ENCODE results near the gene LHFPL6. TPM values are rescaled to one million over a fixed set of nuclear protein-coding genes. Genes with fewer than 3 reads are reported as not detected.

LHFPL6 gene
- polyA plus RNA-seq, 5 donors = 83.3 to 103 (median 92.4) TPM

DNA sequence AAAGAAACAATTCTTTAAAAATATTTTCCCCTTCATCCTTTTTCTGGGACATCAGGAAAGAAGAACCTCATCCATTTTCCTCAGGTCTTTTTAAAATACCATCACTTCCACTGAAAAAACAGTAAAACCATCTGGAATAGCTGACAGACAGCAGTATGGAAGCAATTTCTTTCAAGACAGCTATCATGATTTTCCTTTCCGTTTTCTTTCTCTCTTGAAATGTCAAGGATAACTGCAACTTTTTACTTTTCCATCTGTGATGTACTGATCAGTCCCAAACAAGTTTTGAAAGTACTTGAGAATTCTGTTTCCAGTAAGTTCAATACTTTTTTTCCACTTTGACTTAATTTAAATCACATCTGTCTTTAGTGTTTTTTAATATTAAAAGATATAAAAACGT, 211.2 kb downstream of the LHFPL6 start:
- no peak for DNase-seq

DNA sequence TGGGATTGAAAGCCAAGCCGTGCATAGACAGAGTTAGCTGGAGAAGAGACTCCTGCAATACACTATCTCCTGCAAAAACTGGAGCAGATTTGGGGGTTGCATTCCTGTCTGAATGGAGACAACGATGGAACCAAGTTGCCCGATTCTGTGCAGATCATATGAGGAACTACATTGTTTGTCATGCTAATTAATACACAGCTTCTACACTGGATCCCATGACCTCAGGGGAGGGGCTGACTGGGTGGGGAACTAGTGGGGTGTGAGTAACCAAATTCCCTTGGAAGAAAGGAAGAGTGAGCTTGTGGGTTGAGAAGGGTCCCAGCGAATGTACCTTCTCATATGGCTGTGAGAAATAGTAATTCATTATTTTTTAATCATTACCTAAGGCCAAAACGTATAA, 214.0 kb downstream of the LHFPL6 start:
- no peak for DNase-seq

DNA sequence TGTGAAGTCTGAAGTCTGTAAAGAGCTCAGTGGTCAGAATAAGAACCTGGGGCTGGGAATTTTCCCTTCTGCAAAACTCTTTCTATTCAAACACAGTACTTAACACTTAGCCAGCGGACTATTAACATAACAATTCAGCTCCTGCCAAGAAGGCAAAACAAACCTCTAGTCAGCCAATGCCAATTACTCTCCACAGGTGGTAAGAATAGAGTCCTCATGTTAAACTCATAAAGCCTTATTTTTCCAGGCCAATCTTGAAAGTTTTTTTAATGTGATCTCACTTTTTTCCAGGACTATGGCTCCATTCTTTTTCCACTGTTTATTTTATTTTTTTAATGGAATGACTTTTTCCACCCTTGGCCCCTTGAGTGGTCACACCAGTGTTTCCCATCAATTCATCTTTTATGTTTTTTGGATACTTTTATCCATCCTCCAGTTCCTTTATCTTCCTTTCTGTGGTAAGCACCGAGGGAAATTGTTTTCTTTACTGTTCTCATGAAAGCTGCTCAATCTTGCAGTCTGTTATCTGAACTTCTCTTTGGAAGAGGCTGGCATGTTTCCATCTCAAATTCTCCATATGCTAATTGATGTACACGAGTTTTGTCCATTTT, 217.3 kb downstream of the LHFPL6 start:
- DNase-seq = no peak

DNA sequence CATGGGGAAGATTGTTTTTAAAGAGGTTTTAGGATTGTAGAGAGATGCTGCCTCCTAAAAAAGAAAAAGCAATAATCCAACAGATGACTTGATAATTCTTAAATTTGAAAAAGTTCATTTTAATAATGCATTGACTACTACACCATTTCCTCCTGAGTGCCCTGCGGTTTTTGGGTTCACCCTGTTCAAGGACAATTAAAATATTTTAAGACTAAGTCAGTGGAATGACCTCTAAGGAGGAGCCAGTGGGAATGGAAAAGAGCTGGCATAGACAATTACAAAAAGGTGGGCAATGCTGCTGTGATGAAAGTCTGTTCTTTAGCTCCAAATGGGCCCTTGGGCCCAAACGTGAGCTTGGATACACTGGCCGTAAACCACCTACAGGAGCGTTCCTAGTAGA, 217.8 kb downstream of the LHFPL6 start:
- no peak for DNase-seq

DNA sequence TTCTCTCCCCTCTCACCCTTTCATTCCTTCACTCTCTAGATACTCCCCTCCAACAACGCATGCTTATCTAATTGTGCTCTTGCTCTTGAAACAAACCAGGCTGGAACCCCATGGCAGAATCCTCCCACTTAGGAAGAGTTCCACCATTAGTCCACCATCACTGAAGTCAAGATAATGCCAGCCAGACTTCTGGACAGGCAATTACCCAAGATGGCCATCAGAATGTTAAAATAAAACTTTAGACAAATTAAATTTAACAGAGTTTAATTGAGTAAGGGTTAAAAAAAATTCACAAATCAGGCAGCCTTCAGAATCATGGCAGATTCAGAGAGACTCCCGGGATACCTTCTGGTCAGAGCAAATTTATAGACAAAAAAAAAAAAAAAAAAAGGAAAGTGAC, 221.5 kb downstream of the LHFPL6 start:
- no peak for DNase-seq

DNA sequence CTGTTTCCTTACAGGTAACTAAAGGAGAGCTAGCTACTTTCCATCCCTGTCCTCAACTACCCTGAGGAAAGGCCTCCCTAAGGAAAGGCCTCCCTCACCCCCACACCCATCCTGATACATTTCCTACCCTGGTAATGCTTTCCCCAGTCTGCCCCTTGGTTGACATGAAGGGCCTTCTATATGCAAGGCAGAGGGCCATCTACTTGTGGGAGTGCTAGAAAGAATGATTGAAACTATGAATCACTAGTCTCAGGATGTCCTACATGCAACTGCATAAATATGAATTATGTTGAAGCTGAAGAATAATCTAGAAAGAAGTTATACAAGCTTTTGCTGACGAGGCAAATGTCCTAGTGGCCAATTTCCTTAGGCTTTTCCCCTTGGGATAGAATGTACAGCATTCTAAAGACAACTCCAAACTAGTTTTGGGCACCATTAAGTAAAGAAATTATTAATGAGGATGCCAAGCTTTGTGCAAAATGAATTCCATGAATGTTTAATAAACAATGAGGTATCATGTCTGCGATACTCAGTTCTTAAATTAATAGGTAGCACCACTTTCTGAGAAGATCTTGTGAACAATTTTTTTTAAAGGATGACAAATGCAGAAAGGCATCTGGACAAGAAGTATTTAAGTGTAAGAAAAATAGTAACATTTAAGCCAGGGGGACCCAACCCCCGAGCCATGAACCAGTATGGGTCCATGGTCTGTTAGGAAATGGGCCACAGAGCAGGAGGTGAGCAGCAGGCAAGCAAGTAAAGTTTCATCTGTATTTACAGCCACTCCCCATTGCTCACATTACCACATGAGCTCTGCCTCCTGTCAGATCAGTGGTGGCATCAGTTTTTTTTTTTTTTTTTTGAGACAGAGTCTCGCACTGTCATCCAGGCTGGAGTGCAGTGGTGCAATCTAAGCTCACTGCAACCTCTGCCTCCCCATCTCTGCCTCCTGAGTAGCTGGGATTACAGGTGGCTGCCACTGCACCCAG, 223.0 kb downstream of the LHFPL6 start:
- DNase-seq = no peak

DNA sequence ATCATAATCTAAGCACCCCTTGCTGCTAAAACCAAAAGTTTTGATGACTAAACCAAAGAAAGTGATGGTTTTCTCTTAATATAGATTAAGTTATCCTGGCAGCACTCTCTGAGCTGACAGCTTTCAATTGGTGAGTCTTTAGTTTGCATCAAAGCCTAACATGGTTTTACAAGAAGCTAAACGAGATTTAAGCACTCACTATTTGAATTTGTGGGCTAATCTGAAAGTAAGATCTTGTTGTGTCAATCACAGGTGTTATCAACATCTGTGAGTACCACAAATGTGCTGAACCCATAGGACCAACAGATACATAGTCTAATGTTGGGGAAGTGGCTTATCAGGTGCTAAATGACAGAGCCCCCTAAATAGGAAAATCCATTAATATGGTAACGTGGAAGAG, 223.9 kb downstream of the LHFPL6 start:
- DNase-seq = no peak

DNA sequence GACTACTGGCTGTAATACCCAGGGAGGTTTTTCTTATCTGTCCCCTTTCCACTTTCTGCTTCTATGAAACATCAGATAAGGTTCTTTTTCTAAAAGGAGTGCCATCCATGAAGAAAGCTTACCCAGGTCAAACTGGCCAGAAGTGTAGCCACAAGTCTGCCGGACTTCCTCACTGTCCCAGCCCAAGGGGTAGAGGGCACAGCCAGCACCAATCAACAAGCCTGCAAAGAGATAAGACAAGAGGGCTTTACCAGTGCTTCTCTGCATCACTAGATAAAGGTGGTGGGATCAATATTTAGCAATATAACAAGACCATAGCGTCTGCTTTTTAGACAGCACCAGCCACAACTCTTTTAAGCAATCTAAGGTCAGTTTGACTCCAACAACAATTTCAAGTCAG, 224.7 kb downstream of the LHFPL6 start:
- no peak for DNase-seq

DNA sequence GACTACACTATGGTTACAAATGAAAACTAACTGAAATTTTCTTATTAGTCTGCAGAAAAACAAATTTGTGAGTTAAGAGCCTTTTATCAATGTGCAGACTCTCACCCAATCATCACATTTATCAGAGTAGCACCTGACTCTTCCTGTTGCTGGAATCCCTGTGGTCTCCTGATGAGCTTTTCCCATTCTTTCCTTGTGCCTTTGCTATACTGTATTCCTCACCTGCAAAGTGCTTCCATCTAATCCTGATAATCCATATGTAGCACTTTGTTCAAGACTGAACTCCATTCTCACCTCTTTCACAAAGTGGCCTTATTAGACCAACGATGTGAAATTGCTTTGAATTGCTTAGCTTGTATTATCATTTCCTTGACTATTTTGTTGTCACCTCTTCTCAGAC, 225.3 kb downstream of the LHFPL6 start:
- DNase-seq = no peak

DNA sequence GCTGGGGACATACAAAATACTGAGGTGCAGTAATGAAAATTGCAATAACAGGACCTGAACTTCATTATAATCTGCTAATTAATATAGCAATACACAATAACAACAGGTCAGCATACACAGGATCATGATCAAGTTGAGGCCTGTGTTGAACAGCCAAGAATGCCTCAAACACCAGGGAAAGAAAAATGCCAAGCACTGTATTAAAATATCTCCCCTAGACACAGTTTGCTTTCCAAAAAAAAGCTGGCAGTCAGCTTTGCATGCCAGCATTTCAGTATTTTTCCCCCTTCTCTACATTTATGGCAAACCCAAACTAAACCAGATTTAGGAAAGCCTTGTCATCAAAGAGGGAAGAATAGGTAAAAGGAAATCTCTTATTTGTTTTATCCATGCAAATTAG, 226.9 kb downstream of the LHFPL6 start:
- no peak for DNase-seq

DNA sequence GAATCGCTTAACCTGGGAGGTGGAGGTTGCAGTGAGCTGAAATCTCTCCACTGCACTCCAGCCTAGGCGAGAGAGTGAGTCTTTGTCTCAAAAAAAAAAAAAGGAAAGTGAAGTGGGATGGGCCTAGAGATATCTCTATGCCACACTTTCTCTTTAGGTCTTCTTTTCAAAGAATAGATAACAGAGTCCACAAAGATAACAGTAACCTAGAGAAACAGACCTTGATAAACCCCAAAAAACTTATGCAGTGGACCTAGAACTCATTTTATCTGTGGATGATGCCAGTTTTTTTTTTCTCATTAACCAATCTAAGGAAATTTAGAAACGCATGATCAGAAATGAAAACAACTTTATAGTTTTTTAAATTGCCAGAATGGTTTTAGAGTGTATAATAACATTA, 227.4 kb downstream of the LHFPL6 start:
- no peak for DNase-seq

DNA sequence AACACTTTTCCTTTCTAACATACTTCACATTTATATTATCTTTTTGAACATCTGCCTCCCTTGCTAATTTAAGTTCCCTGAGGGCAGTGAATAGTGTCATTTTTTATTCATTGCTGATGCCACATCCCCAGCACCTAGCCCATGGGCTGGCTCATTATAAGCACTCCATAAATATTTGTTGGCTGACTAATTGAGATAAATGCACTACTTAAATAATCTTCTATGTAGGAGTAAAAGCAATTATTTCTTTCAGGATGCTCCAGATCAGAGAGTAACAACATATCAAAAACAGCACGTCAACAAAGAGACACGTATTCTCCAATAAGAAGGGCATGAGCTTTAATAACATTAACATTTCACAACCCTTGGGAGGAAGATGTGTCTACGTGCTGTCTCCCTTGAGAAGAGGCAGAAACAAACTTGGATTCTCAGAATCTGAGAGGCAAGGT, 228.2 kb downstream of the LHFPL6 start:
- no peak for DNase-seq

DNA sequence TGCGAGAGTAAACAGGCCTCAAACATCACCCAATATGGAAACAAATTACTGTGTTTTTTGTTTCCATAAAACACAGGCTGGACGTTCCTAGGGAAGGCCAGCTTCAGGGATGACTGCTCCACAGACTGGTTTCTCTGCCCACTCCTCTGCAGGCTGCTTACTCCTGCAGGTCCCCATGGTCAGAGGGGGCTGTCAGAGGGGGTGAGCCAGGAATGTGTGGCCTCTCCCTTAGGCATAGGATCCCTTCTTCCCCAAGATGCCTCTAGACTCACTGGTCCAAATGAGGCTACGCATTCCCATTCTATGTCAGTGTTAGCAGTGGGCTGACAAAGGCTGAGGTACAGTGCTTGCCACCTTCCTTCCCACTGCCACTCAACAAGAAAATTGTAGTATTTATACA, 229.8 kb downstream of the LHFPL6 start:
- no peak for DNase-seq

DNA sequence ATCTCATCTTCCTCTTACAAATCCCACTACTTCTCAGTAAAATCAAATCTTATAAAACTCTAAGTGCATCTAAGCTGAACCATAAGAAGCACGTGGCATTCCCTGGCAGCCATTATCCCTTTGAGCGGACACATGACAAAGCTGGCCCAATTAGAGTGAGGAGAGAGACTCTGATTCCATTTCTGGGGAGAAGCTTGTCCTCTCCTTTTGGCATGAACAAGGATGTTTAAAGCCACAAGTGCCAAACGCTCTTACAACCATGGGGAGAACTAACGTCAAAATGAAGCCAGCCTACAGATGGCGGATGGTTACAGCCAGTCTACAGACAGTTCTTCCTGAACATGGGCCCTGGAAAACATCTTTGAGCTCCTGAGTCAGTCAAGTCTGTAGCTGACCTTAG, 231.3 kb downstream of the LHFPL6 start:
- DNase-seq = no peak

DNA sequence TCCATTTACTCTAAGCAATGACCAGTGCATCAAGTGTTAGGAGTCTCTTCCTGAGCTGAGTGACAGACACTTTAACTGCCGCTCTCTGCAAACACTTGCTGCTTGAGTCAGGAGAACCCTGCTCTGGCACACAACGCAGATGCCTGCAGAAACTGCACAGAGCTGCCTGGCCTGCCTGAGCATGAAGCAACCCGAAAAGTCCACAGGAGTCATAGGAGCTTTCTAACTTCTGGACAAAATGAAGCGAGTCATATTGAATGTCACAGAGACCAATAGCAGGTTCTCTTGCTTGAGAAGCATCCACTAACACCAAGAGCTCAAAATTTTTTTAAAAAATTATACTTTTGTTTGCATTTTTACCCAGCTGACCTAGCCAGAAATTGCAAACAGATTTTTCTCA, 232.4 kb downstream of the LHFPL6 start:
- DNase-seq = no peak

DNA sequence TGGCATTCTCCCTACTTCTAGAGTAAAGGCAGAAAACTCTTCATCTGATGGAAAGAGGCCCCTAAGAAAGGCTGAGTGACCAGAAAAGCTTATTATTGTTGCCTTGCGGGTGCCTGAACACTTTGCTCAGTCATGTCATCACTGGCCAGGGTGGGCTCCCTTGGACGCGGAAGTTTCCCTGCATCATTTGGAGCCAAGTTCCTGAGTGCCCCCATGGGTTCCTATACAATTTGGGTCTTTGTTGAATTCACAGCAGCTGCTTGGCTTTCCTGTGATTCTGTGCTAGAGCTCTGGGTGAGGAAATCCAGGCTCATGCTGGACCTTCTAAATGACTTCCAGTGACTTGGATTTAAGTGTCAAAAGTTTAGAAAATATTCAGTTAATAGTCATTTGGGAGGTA, 232.9 kb downstream of the LHFPL6 start:
- DNase-seq = no peak

DNA sequence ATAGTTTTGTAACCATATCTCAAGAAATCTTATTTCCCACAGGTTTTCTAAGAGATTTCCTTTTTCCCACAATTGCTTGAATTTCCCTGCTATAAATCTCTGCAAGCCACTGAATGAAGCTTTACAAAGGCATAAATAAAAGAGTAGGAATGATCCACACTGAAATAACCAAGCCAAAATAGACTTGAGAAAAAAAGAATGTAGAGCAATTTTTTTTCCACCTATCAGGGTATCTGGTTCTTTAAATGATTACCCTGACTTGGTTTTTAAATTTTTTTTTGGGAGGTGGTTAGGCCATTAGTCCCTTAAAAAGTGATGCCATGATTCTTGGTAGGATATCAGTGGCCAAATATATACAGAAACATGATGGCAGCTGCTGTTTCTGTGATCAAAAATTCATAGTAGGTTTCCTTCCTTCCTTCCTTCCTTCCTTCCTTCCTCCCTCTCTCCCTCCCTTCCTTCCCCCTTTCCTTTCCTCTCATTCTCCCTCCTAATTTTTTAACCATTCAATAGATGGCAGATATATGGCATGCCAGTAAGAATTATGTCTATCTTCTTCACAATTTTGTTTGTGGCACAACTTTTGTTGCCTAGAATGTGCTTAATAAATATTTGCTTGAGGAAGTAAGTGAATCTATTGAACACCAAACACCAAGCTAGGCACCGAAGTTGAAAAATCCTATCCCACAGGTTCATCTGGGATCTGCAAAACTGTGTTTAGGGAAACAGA, 233.7 kb downstream of the LHFPL6 start:
- DNase-seq = no peak

DNA sequence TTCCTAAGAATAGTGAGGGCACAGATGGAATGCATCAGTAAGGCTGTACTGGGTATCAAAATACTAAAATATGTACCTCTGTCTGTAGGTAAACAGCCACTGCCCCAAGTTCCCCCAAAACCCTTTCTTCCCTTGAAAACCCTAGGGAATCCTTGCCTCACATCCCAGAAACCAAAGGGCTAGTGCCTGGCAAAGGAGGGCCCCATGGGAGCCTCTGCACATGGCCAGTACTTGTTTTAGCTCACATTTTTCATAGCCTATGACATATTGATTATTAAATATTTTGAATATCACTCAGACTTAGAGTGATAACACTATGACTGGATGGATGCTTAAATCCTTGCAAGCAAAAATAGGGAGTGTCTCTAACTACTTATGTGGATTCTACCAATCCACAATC, 237.1 kb downstream of the LHFPL6 start:
- no peak for DNase-seq

DNA sequence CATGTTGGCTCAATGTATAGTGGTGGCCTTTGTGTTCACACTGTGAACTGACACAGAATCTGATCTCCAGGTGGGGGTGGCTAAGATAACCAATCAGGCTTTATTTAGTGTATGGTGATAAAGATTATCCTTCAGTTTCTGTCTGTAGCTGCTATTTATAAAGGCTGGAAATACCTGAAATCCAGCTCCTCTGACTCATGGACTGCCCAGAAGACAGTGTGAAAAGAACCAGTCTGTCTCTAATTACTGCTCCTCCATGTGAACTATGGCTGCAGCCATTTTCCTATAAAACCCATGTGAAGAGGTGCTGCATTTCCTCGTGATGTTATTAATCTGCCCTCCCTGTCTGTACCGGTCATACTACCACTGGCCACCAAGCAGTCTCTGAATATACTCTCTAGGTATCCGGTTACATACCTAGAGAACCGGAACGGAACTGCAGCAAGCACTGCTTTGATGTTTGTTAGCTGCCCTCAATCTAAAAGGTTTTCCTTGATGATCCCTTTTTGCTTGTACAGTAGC, 238.0 kb downstream of the LHFPL6 start:
- no peak for DNase-seq

DNA sequence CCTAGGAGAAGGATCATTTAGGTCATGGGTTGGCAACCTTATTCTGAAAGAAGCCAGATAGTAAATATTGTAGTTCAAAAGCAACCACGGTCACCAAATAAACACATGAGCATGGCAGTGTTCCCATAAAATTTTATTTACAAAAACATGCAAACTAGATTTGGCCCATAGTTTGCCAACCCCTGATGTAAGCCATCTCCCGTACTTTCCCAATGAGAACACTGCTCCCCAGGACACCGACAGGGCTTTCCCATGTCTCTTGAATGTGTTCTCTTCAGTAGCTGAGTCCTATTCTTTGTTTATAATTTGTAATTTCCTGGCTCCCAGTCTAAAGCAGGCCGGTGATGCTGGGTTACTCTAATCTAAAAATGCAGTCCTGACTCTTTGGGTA, 239.6 kb downstream of the LHFPL6 start:
- DNase-seq = no peak

DNA sequence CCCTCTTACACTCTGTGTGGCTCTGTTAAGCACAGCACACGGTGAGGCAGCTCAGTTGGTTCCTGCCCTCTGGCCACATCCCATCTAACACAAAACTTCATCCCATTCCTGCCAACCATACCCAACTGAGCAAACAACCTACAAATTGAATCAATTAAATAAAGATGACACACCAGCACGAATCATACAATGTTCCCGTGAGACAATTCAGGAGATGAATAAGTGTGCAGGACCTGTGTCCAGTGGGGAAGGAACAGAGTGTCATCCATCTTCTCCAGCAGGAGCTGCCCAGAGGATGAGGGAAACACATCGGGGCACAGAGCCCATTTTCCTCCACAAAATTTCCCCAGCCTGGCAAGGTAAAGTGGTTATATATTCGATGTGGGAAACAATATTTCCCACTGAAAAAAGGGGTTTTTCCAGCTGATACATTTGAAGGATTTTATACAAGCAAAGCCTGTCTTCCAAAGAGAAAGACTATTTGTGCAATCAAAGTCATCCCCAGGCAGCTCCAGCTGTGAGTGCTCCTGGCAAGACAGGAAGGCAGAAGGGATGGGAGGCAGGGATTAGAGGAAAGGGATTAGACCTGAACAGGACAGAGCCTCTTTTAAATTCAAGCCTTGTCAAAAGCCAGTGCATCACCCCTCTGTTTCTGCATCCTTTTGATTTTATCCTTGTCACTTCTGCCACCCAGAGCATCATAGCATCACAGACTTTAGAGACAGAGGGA, 240.2 kb downstream of the LHFPL6 start:
- no peak for DNase-seq

DNA sequence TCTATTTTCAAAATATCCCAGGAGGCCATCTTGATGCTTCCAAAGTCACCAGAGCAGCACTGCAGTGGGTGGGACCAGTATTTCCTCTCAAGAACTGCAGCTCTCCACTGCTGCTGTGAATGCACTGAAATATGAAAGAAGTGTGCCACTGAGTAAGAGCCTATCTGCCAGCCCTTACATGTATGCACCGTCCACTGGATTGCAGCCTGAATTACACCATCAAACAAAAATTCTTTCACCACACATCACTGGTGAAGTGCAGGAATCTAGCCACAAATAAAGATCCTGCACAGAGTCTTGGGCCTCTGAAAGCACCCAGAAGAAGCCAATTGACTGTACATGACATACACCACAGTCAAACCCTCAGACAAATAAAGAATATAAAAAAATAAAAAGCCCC, 249.0 kb downstream of the LHFPL6 start:
- DNase-seq = no peak

Data from right lung (tissue), 5 donors.